ENCODE results near the gene RXFP1. TPM values are rescaled to one million over a fixed set of nuclear protein-coding genes. Genes with fewer than 3 reads are reported as not detected.

RXFP1 gene
- polyA plus RNA-seq, 1 of the 3 experiments (the other 2 are of a cell fraction): not detected

GRCh38 chr4:158644760-158645159 lies 123.1 kb downstream of the RXFP1 start:
- H3K4me3 ChIP-seq (ENCODE audit: low read depth in 2 of 2, low read length in 1 of 2): no peak overlapping the region
- H3K9me3 ChIP-seq: no peaks in the 10 kb centered on the region
- H3F3A ChIP-seq (replicated peaks; ENCODE audit: insufficient read depth): no peaks in the 10 kb centered on the region
- H3K4me2 ChIP-seq: no peak overlapping the region
- H3K27ac ChIP-seq (ENCODE audit: low read depth in 2 of 2, low read length in 1 of 2): no peak overlapping the region
- no peak overlapping the region for H3K9ac ChIP-seq
- WGBS (ENCODE audit: low lambda C conversion rate): 63% methylated on average over 3 of the region's 3 CpGs
- no peaks in the 10 kb centered on the region for H3K9me2 ChIP-seq
- H3K4me1 ChIP-seq (ENCODE audit: control insufficient read depth in 1 of 2, insufficient read depth in 2 of 2, low read depth in 1 of 2, low read length in 1 of 2): no peaks in the 10 kb centered on the region
- no peaks in the 10 kb centered on the region for H3K36me3 ChIP-seq (replicated peaks in 1 of 2; ENCODE audit: control insufficient read depth in 1 of 2, insufficient read depth in 2 of 2, low read length in 1 of 2)
- no peaks in the 10 kb centered on the region for H3K79me2 ChIP-seq (ENCODE audit: insufficient read depth)
- no peak for DNase-seq
- ChIA-PET POLR2A (no interaction called here), CTCF (interaction anchor here (1.0 to 1.1 kb wide), 2 partner anchors 23 to 389 kb away, joined by 3 to 5 read pairs; no protein-coding TSS in a partner anchor)
- TF ChIP-seq YY1 (IDR thresholded peaks at IDR 0.05; ENCODE audit: low read depth): no peak
- TF ChIP-seq REST (IDR thresholded peaks at IDR 0.05; ENCODE audit: low read depth, low read length): no peak
- no peak for TF ChIP-seq RAD21 (IDR thresholded peaks at IDR 0.05; ENCODE audit: low read length)
- TF ChIP-seq TAF1 (IDR thresholded peaks at IDR 0.05; ENCODE audit: borderline replicate concordance, low read depth, low read length): no peak
- no peak for TF ChIP-seq NFIC (IDR thresholded peaks at IDR 0.05; ENCODE audit: borderline replicate concordance)
- no peak for TF ChIP-seq NRF1 (IDR thresholded peaks at IDR 0.05; ENCODE audit: low read depth, low read length)
- no peak for TF ChIP-seq TEAD4 (IDR thresholded peaks at IDR 0.05; ENCODE audit: borderline replicate concordance, insufficient read depth)
- TF ChIP-seq MAX (IDR thresholded peaks at IDR 0.05; ENCODE audit: low read depth): no peak
- TF ChIP-seq MEF2A (IDR thresholded peaks at IDR 0.05; ENCODE audit: borderline replicate concordance, low read depth): no peak
- H4K20me1 ChIP-seq (ENCODE audit: insufficient read depth): no peaks in the 10 kb centered on the region
- no peak overlapping the region for H2AFZ ChIP-seq (ENCODE audit: low read depth)
- no peaks in the 10 kb centered on the region; the same call in 1 of the 2 replicates for H3K27me3 ChIP-seq (ENCODE audit: insufficient read depth)

- Histone ChIP-seq H3K27me3 (ENCODE audit: insufficient read depth) (no peaks in the 10 kb centered on the region; the same call in 1 of the 2 replicates), H3F3A (replicated peaks; ENCODE audit: insufficient read depth) (no peaks in the 10 kb centered on the region), H3K9me2 (no peaks in the 10 kb centered on the region), H3K9me3 (no peaks in the 10 kb centered on the region), H3K9ac (no peak overlapping the region), H3K4me3 (ENCODE audit: low read depth in 2 of 2, low read length in 1 of 2) (no peak overlapping the region), H3K79me2 (ENCODE audit: insufficient read depth) (no peaks in the 10 kb centered on the region), H3K27ac (ENCODE audit: low read depth in 2 of 2, low read length in 1 of 2) (no peak overlapping the region), H3K4me1 (ENCODE audit: control insufficient read depth in 1 of 2, insufficient read depth in 2 of 2, low read depth in 1 of 2, low read length in 1 of 2) (no peaks in the 10 kb centered on the region), H4K20me1 (ENCODE audit: insufficient read depth) (no peaks in the 10 kb centered on the region), H2AFZ (ENCODE audit: low read depth) (no peak overlapping the region), H3K36me3 (replicated peaks in 1 of 2; ENCODE audit: control insufficient read depth in 1 of 2, insufficient read depth in 2 of 2, low read length in 1 of 2) (no peaks in the 10 kb centered on the region), H3K4me2 (no peak overlapping the region)
- WGBS (ENCODE audit: low lambda C conversion rate): 53% methylated on average over 4 of the region's 4 CpGs
- ChIA-PET CTCF (no interaction called here), POLR2A (no interaction called here)
- DNase-seq: no peak
- no peak for TF ChIP-seq RXRA (IDR thresholded peaks at IDR 0.05; ENCODE audit: borderline replicate concordance, low read depth)
- TF ChIP-seq NFIC (IDR thresholded peaks at IDR 0.05; ENCODE audit: borderline replicate concordance): no peak
These were observed 127.5 kb downstream of the RXFP1 start for GRCh38 chr4:158649111-158649680.

All from SK-N-SH (cell line).